Heart right ventricle (tissue), 16 donors: Measurements from ENCODE around the gene CADPS2. TPM values are rescaled to one million over a fixed set of nuclear protein-coding genes. Genes with fewer than 3 reads are reported as not detected.

ENCODE experiments used
- ATAC-seq, 8 donors: fragments of 200-7000 bp; cut with Tn5 transposase; one replicate each; pipeline ENCODE4 v1.9.1; 2020; ENCODE audit warnings: mild to moderate bottlenecking in 8 of 8, moderate library complexity in 8 of 8, moderate number of reproducible peaks in 1 of 8
- DNase-seq, 2 donors: peaks; one replicate each; pipeline ENCODE4 v3.0.0-alpha.2; 2020
- H3K27ac ChIP-seq, 10 donors: fragments of 200-600 bp; sonication (generic) in 2 of 10; one replicate each; pipeline versions ENCODE4 v1.5.0 to v1.8.0; 2020 to 2022; ENCODE audit warnings: mild to moderate bottlenecking in 3 of 10
- H3K27me3 ChIP-seq, 7 donors: fragments of 200-600 bp; one replicate each; pipeline ENCODE4 v1.8.0; 2021 to 2022; ENCODE audit warnings: mild to moderate bottlenecking in 2 of 7
- H3K36me3 ChIP-seq, 9 donors: fragments of 200-600 bp; sonication (generic) in 1 of 9; one replicate each; pipeline versions ENCODE4 v1.5.0 to v1.8.0; 2020 to 2022; ENCODE audit warnings: mild to moderate bottlenecking in 2 of 9
- H3K4me1 ChIP-seq, 9 donors: fragments of 200-600 bp; sonication (generic) in 1 of 9; one replicate each; pipeline versions ENCODE4 v1.5.0 to v1.8.0; 2020 to 2022; ENCODE audit warnings: mild to moderate bottlenecking in 4 of 9
- H3K4me3 ChIP-seq, 10 donors: fragments of 200-600 bp; sonication (generic) in 2 of 10; one replicate each; pipeline versions ENCODE4 v1.5.0 to v1.8.0; 2020 to 2022; ENCODE audit warnings: mild to moderate bottlenecking in 7 of 10, moderate library complexity in 2 of 10
- H3K9me3 ChIP-seq, 11 donors: fragments of 200-600 bp in 10 of 11; sonication (generic) in 2 of 11; one replicate each; pipeline versions ENCODE4 v1.5.0 to v1.8.0; 2013 to 2022; ENCODE audit warnings: mild to moderate bottlenecking in 2 of 11, control low read depth in 1 of 11, moderate library complexity in 1 of 11
- CTCF ChIP-seq, 9 donors: fragments of 200-600 bp; sonication (generic) in 2 of 9; IDR thresholded peaks; one replicate each; pipeline versions ENCODE4 v1.5.0 to v1.8.0; 2021 to 2022; ENCODE audit warnings: antibody characterized with exemption in 9 of 9, mild to moderate bottlenecking in 5 of 9, moderate library complexity in 1 of 9
- WGBS, 2 donors: extraction: QIAGEN DNeasy Blood & Tissue Kit; methylation state at CpG; one replicate each; pipeline ENCODE4 v1.1.7; 2013; ENCODE audit warnings: inconsistent platforms in 1 of 2; 5-methylcytosine and 5-hydroxymethylcytosine counted together
- intact Hi-C, 10 donors: fragments of 100-400 bp; cut with DNase I; formaldehyde crosslinking; loops; one replicate each; pipeline versions ENCODE4 v1.11.1 to v1.14.2; 2022
- polyA plus RNA-seq, 2 donors: library from polyadenylated mRNA; stranded (reverse); fragments of 200-250 nt; gene quantifications; one replicate each; pipeline ENCODE4 v1.2.3, GENCODE V29; 2013
- total RNA-seq, 10 donors: library from RNA; stranded (reverse); fragmentation: NEBNext Ultra II Directional in 3 of 10; extraction: Animal tissue kit (Norgen Biotek cat#: 25700) in 3 of 10; gene quantifications; one replicate each; pipeline versions ENCODE4 v1.2.1 to v1.2.4, GENCODE V29; 2021 to 2023
- donor health status: Arrhythmogenic right ventricular cardiomyopathy.
- donor health status: ischemic (EF 13 %, LVEDD 7.1; RV severe dilation, severe dysfunction).
- donor health status: healthy with polysubstance abuse.
- donor health status: DM: no; HTN: yes; CAD: no.
- donor health status: DM: no; HTN: no; CAD: no.
- donor health status: ischemic (EF 25% LVEDD 6.9; RV normal size, moderate dysfunction).
- donor health status: ischemic (EF 25% LVEDD 5.7; RV mildly dilated, moderate dysfunction).
- donor health status: healthy.
- donor health status: DM: yes; HTN: yes; CAD: no.
- donor health status: Ischemic cardiomyopathy.
- donor health status: ischemic (EF 35%, LVEDD 5.7; RV mildly dilated, moderate dysfunction).
- donor health status: nonischemic (EF 11% LVEDD 7.7; RV severe dilation, severe dysfunction).
- donor health status: DM: yes; HTN: yes; CAD: no.
- donor health status: PGD.
- donor health status: ischemic (EF 29% LVEDD 5.4; RV normal size, mild dysfunction).
- donor health status: nonischemic (EF 23%, LVEDD 6.1; RV moderate dilation, normal function).

The CADPS2 gene
- total and polyA plus RNA-seq, 12 donors, result 3.6 to 25.7 (median 6.6) TPM

GRCh38 chr7:122384528-122384927 is 501.7 kb downstream of the CADPS2 start:
- DNase-seq (no peak), ATAC-seq (no peak)
- Histone ChIP-seq H3K27me3 (no peaks in the 10 kb centered on the region), H3K27ac (no peak overlapping the region), H3K36me3 (peaks cover 0 to 43% (median 0%) of the 10 kb centered on the region in 9 donors), H3K4me1 (no peaks in the 10 kb centered on the region), H3K4me3 (no peak overlapping the region), H3K9me3 (no peaks in the 10 kb centered on the region)
- 90 to 95% methylated on average over 1 of the region's 1 CpG for WGBS, 2 donors
- no peak for TF ChIP-seq CTCF (IDR thresholded peaks at IDR 0.05)
- intact Hi-C loops, result no loop called here

- 78 to 90% methylated on average over 3 of the region's 3 CpGs for WGBS, 2 donors
- no peak for ATAC-seq
Measured at GRCh38 chr7:122383934-122384333, 502.3 kb downstream of the CADPS2 start.

GRCh38 chr7:122380992-122381391 is 505.3 kb downstream of the CADPS2 start:
- DNase-seq (no peak), ATAC-seq (no peak)
- H3K36me3 ChIP-seq, result peaks cover 0 to 22% (median 0%) of the 10 kb centered on the region in 9 donors
- H3K27ac ChIP-seq, result no peak overlapping the region
- 39 to 56% methylated on average over 3 of the region's 3 CpGs for WGBS, 2 donors
- H3K9me3 ChIP-seq, result no peaks in the 10 kb centered on the region
- H3K4me3 ChIP-seq, result no peak overlapping the region
- no peaks in the 10 kb centered on the region for H3K27me3 ChIP-seq
- no peak for TF ChIP-seq CTCF (IDR thresholded peaks at IDR 0.05)
- intact Hi-C loops, result no loop called here
- H3K4me1 ChIP-seq, result no peaks in the 10 kb centered on the region

More at GRCh38 chr7:122383934-122384333, 502.3 kb downstream of the CADPS2 start:
- H3K27ac ChIP-seq, result no peak overlapping the region
- H3K27me3 ChIP-seq, result no peaks in the 10 kb centered on the region
- intact Hi-C loops, result no loop called here
- no peaks in the 10 kb centered on the region for H3K4me1 ChIP-seq
- no peak for TF ChIP-seq CTCF (IDR thresholded peaks at IDR 0.05)
- DNase-seq, result no peak
- no peaks in the 10 kb centered on the region for H3K9me3 ChIP-seq
- H3K4me3 ChIP-seq, result no peak overlapping the region
- H3K36me3 ChIP-seq, result peaks cover 0 to 42% (median 0%) of the 10 kb centered on the region in 9 donors

- Histone ChIP-seq H3K27me3 (no peaks in the 10 kb centered on the region), H3K4me3 (no peak overlapping the region), H3K4me1 (no peaks in the 10 kb centered on the region), H3K27ac (no peak overlapping the region), H3K36me3 (peaks cover 0 to 11% (median 0%) of the 10 kb centered on the region in 9 donors), H3K9me3 (no peaks in the 10 kb centered on the region)
- DNase-seq (no peak), ATAC-seq (no peak)
- no peak for TF ChIP-seq CTCF (IDR thresholded peaks at IDR 0.05)
- intact Hi-C loops, result no loop called here
Measured at GRCh38 chr7:122379491-122379890, 506.8 kb downstream of the CADPS2 start.
